Measurements from ENCODE around the gene CD151.
A peak's percentile ranks its signal among the peaks of the same experiment; 100 is the strongest.

The CD151 gene

DNA sequence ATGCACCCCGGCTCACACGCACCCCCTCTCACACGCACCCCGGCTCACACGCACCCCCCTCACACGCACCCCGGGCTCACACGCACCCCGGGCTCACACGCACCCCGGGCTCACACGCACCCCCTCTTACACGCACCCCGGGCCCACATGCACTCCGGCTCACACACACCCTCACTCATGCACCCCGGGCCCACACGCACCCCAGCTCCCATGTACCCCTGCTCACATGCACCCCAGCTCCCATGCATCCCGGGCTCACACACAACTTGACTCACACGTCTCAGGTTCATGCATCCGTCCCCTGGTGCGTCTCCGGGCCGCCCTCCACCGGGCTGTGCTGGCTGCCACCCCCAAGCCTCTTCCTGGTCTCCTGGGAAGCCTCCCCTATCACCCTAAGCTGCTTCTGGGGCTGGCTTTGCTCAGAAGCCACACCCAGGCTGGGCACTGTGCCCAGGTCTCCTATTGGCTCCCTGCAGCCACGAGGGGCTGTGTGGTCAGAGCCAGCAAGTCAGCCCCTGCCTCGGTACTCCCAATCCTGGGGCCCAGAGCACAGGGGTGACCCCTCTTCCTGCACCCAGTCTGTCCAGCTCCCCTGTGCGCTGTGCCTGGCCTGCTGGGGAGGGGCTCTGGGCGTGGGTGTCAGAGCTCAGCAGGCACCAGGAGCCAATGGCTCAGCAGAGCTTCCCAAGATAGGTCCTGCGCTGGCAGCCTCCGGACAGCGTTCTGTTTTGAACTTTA is 26.8 kb downstream of the CD151 start:
- peak; percentile 78 for DNase-seq

DNA sequence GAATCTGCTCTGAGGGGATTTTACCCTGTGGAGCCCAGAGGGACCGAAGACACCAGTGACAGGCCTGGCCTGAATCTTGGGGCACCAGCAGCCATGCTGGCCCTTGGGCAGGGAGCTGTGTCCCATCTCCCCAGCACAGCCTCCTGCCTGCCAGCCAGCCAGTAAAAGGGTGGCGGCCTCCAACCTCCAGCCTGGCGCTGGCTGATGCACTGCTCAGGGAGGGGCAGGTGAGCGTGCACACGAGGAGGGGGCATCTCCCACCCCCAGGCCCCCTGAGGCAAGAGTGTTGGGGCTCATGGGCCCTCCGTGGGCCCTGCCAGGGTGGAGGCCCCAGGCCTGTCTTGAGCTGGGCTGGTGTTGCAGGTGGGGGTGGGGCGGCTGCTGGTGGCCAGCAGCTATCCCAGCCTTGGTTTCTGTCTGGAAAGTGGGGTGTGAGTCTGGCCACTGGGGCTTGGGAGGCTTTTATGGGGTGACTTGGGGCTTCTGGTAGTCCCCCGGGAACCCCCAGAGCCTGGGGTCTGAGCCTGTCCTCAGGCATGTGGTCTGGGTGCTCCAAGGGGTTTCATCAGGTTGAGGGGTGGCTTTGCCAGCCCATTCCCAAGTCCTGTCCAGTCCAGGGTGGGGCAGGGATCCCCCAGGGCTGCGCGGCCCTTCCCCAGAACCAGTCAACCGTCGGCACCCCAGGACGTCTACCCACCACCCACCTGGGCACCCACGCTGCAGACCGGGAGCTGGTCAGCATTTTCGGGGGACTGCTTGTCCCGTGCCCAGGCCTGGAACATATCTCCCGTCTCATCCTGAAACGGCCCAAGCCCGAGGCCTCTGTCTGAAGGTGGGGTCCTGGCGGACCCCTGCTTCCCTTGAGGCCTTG is 27.7 kb downstream of the CD151 start:
- DNase-seq: no peak

DNA sequence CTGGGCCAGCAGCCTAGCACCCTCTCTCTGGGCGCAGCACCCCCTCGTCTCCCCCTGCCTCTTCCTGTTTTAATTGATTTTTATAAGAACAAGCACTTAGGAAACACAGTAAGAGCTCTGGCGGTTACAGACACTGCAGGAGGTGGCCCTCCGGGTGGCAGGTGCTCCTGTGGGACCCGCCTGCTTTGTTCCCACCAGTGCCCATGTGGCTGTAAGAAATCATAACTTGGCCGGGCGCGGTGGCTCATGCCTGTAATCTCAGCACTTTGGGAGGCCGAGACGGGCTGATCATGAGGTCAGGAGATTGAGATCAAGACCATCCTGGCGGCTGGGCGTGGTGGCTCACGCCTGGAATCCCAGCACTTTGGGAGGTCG is 28.3 kb downstream of the CD151 start:
- no peak for DNase-seq

DNA sequence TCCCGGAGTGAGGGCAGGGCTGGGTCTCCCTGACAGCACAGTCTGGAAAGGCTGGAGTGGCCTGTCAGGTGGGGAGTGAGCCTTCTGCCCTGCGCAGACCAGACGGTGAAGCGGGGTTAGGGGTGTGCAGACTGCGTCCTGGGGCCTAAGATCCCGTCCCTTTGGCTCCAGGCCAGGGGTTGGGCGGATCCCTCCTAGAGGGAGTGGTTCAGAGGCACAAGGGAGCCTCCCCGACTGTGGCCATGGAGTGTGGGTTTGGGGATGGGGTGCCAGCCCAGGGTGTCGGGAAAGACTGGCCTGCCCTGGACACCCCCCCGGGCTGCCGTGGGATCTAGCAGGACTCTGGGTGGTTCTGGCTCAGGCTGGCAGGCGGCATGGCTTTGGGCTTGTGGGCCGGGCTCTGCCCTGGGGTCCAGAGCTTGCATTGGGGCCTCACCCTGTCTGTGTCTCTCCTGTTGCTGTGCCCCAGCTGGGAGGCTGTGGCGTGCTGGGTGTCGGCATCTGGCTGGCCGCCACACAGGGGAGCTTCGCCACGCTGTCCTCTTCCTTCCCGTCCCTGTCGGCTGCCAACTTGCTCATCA is 29.4 kb downstream of the CD151 start:
- DNase-seq: no peak

DNA sequence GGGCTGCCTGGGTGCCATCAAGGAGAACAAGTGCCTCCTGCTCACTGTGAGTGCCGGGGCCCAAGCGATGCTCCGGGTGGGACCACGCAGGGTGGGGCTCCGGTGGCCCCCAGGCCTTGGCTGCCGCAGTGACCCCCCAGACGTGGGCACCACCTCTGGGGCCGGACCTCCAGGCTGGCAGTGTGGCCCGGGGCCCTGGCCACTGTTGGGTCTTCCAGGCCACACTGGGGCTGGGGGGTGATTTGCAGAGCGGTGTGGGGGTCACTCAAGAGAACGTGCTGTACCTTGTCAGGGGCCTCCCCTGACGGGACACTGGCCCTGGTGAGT is 29.9 kb downstream of the CD151 start:
- no peak for DNase-seq

DNA sequence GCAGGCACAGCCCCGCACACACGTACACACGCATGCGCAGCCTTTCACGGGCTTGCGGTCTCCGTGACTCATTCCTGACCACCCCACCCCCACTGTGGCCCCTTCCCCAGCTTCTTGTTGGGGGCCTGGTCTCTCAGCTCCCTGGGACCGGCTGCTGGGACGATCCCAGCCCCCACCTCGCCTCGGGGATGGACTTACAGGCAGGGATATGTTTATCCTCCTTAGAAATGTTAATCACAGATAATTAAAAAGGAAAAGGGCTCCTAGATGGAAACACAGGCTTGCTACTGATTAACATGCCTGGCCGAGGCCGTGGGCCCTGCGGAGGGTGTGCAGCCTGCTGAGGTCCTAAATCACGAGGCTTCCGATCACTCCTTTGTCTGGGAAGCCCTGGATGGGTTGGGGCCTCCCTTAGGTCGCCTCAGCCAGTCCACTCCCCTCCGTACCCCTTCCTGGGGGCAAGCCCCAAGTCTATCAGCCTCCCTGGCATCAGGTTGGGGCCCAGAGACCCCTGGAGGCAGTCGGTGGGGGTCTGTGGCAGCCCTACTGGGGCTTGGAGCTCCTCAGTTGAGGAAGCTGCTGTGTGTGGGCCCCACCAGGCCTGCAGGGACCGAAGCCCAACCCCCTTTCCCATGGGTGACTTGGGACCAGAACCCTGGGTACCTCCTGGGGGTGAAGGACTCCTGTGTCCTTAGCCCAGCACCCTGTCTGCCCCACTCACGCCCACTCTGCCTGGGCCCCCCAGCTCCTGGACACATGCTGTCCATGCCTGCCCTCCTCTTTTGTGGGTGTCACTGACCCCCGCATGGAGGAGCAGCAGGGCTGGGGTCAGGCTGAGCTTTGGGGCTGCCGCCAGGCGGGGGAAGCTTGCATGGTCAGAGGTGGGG is 30.5 kb downstream of the CD151 start:
- DNase-seq: peak; percentile 48

DNA sequence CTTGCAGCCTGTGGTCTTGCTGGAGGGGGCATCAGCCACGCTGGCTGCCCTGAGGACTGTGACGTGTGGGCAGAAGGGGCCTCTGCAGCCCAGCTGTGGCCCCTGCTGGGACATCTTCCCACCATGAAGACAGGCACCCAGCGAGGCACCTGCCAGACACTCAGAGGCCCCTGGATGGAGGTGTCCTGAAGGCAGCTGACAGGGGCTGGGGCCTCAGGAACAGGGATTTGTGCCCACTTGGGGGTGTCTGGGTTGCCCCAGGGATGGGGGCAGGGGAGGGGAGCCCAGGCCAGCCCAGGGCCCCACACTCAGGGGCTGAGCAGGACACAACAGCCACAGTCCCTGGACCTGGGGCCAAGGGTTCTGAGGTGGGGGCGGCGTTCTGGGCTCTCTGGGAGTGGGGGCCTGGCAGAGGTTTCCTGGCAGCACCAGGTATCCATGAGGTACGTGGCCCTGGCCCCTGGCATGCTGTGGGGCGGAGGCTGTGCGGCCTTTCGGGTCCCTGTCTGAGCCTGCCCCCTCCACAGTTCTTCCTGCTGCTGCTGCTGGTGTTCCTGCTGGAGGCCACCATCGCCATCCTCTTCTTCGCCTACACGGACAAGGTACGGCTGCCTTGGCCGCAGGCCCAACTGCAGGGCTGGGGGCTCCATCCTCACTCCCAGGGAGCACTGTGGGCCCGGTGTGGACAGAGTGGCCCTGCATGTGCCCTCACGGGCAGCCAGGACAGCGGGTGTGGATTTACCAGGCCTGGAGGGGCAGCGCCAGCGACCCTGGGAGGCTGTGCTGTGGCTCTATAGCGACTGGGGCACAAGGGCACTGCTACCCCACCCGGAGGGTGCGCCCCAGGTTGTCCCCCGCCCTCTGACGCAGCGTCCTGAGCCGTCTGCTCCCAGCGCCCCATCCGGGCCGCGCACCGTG is 31.4 kb downstream of the CD151 start:
- DNase-seq: no peak

DNA sequence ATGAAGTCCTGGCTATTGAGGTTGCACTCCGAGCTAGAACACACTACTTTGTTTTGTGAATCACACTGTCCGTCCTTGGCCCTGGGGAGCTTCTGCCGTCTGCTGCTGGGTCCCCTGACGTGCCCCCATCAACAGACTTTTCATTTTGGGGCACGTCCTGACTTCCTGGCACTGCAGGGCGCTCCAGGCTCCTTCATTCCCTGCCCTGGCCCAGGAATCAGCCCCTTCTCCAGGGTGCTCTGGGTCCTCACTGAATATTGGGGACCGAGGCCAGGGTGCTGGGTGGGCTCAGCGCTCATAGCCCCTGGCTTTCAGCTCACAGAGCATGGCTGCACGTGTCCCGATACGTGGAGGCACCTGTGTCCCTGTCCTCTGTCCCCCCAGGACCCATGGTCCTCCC is 32.1 kb downstream of the CD151 start:
- DNase-seq: no peak

DNA sequence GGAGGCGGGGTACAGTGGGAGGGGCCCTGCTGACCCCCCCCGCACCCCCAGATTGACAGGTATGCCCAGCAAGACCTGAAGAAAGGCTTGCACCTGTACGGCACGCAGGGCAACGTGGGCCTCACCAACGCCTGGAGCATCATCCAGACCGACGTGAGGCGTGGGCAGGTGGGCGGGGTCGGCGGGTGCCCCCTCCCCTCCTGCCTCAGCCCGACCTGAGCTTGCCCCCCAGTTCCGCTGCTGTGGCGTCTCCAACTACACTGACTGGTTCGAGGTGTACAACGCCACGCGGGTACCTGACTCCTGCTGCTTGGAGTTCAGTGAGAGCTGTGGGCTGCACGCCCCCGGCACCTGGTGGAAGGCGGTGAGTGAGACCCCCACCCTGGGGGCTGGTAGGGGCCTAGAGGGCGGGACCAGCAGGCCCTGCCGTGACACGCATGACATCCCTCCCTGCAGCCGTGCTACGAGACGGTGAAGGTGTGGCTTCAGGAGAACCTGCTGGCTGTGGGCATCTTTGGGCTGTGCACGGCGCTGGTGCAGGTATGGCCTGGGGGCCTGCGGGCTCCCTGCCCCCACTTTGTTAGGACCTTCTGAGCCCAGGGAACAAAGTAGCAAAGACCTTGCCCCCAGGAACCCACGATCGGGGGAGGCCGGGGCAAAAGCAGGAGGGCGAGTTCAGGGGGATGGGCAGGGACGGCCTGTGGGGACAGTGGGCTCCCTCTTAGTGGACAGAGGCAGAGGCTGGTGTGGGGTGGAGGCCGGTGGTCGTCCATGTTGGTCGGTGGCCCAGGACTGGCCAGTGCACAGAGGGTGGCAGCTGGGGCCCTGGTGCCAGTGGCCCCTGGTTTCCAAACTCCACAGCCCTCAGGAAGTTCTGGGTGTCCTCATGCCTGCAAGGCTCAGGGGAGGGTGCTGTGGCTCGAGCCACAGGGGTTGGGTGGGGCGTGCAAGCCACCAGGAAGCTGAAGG is 33.0 kb downstream of the CD151 start:
- no peak for DNase-seq

DNA sequence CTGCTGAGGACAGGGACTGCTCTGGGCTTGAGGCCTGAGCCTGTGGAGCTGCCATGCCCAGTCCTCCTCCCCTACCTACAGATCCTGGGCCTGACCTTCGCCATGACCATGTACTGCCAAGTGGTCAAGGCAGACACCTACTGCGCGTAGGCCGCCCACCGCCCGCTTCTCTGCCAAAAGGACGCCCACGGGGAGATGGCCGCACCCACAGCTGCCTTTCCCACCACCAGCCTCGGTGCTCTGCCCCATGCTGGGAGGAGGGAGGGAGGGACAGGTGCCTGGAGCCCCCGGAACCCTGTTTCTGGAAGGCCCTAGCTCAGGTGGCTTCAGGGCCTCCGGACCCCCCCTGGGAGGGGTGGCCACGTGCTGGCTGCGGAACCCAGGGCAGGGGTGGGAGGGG is 33.7 kb downstream of the CD151 start:
- no peak for DNase-seq

DNA sequence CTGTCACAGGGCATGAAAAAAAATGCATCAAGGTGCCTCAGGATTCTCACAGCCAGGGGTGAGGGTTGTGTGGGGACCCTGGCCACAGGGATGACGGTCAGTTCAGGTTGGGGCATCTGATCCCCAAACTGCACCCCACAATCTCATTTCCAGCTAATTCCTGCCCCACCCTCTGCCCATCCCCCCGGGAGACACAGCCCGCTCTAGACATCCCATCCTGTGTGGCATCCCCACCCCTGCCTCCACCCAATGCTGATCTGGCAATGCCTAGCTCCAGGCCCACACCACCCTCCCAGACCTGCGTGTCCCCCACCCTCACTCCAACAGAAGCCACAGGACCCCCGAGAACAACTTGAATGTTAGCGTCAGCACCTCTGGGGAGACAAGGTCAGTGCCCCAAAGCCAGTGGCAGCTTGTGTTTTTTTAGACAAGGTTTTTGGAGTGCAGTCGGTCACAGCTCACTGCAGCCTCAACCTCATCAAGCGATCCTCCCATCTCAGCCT is 35.2 kb downstream of the CD151 start:
- no peak for DNase-seq

DNA sequence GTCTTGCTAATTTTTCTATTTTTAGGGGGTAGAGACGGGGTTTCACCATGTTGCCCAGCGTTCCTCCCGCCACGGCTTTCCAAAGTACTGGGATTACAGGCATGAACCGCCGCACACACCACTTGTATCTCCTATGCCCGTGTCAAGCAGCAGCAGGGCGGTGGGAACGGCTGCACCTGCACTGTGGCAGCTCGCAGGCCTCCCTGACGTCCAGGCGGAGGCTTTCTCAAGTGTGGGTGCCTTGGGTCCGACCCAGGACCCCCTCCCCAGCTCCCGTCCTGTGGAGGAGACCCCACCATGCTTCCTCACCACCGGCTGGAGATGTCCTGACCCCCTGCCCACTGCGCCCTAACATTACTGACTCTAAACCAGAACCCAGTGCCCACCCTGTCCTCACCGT is 35.6 kb downstream of the CD151 start:
- no peak for DNase-seq

DNA sequence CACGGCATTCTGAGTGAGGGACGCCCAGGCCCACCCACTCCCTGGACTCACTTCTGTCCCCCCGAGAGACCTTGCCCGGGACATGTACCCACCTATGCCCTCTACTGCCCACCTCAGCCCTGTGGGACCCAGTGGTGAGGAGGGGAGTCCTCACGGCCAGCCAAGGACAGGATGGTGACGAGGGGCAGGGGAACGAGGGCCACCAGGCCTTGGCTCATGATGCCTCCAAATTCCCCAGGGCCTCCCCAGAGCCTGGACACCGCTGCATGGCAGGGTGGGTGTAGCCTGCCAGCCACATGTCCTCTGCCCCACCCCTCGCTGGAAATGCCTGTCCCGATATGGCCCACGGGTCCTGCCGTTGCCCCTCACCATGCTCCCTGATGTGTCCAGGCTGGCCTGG is 36.0 kb downstream of the CD151 start:
- no peak for DNase-seq

DNA sequence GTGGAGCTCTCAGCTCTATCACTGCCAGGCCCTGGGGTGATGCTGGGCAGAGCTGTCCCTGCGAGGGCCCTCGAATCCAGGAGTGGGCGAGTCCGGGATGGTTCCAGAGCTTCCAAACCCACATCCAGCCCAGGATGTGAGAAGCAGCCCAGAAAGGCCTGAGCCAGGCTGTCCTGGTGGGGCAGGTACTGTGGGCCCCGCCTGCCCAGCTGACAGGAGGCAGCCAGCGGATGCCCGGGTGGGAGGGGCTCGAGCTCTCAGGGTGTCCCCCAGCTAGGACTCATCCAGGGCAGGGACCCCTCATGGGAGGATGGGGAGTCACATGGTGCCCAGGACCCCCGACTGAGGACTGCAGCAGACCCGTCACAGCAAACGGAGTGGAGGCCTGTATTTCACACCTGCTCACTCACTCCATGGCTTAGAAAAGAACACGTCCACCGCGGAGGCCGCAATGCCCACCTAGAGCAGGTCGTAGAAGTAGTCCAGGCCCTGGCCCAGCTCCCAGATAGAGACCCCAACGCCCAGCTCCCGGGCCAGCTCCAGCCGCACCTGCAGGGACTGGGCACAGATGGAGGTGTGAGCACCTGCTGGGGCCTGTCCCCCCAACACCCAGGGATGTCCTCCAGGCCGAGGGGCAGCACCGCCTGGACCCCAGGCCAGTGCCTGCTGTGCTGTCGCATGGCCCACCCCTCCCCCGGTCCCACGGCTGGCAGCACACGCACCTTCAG is 36.8 kb downstream of the CD151 start:
- DNase-seq: no peak

DNA sequence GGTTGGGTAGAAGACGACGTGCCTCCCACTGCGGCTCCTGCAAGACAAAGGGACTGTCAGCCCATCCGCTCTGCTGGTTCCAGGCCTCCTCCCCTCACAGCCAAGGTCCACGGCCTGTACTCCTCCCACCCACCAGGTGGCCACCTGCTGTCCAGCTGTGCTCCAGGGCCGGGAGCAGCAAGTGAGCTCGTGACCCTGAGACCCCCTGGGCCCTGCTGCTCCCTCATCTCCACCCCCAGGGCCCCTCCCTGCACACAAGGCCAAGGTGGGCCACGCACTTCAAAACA is 37.3 kb downstream of the CD151 start:
- DNase-seq: no peak

DNA sequence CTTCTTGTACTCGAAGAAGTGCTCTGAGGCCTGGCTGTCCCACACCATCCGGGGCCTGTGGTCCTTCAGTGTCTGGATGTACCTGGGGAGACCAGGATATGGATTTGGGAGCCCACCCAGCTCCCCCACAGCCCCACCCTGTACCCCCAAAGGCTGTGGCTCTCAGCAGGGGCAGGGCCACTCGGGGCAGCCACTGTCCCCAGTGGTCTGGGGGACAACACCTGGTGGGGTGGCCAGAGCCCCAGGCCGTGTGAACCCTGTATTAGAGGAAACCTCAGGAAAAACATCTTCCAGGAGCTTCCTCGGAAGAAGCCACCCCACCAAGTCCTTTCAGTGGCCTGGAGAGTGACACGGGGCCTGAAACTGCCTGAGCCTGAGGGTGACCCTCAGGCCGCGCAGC is 37.7 kb downstream of the CD151 start:
- no peak for DNase-seq

DNA sequence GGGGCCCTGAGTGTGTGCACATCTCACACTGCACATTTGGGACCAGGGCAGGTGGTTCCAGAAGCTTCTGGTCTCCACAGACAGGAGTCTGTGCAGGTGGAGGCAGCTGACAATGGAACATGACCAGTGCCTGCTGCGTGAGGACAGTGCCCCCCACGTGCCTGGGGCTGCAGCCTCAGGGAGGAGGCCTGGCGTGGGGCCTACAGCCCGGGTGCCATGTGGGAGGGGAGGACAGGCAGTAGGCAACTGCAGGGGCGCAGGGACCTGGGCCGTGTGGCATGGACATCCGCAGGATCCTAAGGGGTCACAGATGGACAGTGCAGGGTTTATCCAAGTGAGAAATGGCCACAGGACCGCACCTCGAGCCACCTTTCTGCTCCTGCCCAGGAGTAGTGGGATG is 38.7 kb downstream of the CD151 start:
- no peak for DNase-seq

DNA sequence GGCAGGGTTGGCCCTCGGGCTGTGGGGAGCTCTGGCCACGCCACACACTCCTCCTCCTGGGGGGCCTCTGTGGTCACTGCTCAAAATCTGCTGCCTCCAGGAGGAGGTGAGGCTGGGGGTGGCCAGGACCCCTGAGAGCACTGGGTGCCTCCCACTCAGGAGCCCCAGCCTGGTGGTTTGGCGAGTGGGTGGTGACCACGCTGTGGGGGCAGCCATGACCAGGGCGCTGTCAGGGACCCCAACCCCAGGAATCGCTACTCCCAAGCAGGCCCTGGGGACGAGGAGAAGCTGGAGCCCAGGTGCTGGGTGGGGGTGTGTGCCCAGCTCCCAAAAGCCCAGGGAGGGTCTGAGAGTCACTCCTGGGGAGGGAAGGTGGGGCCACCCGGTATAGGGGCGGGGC is 40.0 kb downstream of the CD151 start:
- no peak for DNase-seq

DNA sequence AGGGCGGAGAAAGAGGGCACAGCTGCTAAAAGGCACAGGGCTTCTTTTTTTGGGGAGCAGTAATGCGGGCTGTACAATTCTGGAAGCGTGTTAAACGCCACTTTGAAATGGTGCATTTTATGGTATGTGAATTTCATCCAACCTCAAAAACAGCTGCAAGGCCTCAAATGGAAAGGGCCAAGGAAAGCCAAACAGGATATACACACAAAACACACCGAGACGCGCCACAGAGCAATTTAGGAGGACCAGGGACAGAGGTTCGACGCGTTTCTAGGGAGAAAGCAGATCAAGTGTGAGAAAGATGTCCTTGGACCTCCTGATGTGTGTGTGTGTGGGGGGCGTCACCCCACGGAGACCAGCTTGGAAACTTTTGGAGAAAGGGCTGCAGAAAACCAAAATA is 41.0 kb downstream of the CD151 start:
- no peak for DNase-seq

DNA sequence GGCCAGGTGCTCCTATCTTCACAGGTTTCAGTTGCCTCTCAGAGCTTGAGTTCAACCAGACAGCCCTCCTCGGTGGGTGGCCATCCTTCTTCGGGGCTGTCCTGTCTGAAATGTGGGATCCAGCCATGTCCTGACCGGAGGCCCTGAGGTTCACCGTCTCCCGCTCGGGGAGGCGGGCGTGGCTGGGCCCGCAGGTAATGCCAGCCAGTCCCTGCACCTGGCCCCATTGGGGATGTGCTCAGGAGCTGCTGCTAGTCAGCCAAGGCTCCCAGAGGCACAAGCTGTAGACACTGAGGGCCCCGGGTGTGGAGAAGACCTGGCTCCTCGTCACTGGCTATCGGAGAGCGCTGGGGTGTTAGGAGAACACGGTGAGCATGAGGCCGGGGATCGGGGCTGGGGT is 42.5 kb downstream of the CD151 start:
- no peak for DNase-seq

Data from fibroblast of skin of right quadriceps (primary cell).